Gastroesophageal sphincter (tissue), 3 donors: ENCODE data around the gene HOXB4.

Experiments used
- EP300 ChIP-seq: sonication (generic); formaldehyde crosslinking; IDR thresholded peaks from one replicate; pipeline ENCODE4 v1.6.1; 2017; ENCODE audit warnings: antibody characterized with exemption, mild to moderate bottlenecking
- POLR2A ChIP-seq, 2 donors: fragments of 450-650 bp; IDR thresholded peaks; one replicate each; pipeline ENCODE4 v1.6.1; 2017; ENCODE audit warnings: antibody characterized with exemption in 2 of 2, mild to moderate bottlenecking in 2 of 2, moderate library complexity in 1 of 2
- POLR2AphosphoS5 ChIP-seq: sonication (generic); formaldehyde crosslinking; IDR thresholded peaks from one replicate; pipeline ENCODE4 v1.6.1; 2017; ENCODE audit warnings: antibody characterized with exemption
- TF ChIP-seq, protein P1 (sequence below), 4 experiments: fragments of 200-600 bp in 2 of 4; fragments of 450-650 bp in 2 of 4; sonication (generic) in 1 of 4; IDR thresholded peaks; one replicate each; pipeline ENCODE4 v1.5.1; 2017 to 2019; ENCODE audit warnings: antibody characterized with exemption in 4 of 4, mild to moderate bottlenecking in 2 of 4, moderate library complexity in 2 of 4

GRCh38 chr17:48622857-48623256, 44.7 kb upstream of the HOXB4 start:
- TF ChIP-seq, protein P1, sequence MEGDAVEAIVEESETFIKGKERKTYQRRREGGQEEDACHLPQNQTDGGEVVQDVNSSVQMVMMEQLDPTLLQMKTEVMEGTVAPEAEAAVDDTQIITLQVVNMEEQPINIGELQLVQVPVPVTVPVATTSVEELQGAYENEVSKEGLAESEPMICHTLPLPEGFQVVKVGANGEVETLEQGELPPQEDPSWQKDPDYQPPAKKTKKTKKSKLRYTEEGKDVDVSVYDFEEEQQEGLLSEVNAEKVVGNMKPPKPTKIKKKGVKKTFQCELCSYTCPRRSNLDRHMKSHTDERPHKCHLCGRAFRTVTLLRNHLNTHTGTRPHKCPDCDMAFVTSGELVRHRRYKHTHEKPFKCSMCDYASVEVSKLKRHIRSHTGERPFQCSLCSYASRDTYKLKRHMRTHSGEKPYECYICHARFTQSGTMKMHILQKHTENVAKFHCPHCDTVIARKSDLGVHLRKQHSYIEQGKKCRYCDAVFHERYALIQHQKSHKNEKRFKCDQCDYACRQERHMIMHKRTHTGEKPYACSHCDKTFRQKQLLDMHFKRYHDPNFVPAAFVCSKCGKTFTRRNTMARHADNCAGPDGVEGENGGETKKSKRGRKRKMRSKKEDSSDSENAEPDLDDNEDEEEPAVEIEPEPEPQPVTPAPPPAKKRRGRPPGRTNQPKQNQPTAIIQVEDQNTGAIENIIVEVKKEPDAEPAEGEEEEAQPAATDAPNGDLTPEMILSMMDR (IDR thresholded peaks at IDR 0.05), result no peak
- TF ChIP-seq POLR2A (IDR thresholded peaks at IDR 0.05), result no peak
- no peak for TF ChIP-seq EP300
- TF ChIP-seq POLR2AphosphoS5, result no peak
